HepG2 (cell line): ENCODE measurements around the gene TMEM87B. TPM values are rescaled to one million over a fixed set of nuclear protein-coding genes. Genes with fewer than 3 reads are reported as not detected.
A peak's percentile ranks its signal among the peaks of the same experiment; 100 is the strongest.

Experiments
- ATAC-seq: fragments of 200-7000 bp; cut with Tn5 transposase; 3 replicates; pipeline ENCODE4 v1.9.1; 2020; ENCODE audit warnings: mild to moderate bottlenecking, moderate library complexity
- BruUV-seq: library from RNA; stranded (reverse); fragments of 400-500 nt; replicated peaks from 2 replicates; lab custom pipeline; 2021; lab: Mats Ljungman, UMichigan
- CTCF ChIA-PET: fragments of 300-600 bp; formaldehyde crosslinking; extraction: SDS; loops from one replicate; lab custom pipeline; 2021; ENCODE audit warnings: low total read pairs, inconsistent platforms, low intra/inter-chr PET ratio; lab: Yijun Ruan, JAX
- POLR2A ChIA-PET: fragments of 350-600 bp; sonication (Branson Sonifier 250); formaldehyde crosslinking; loops from one replicate; lab custom pipeline; 2020; ENCODE audit warnings: antibody characterized with exemption, inconsistent platforms; lab: Yijun Ruan, JAX
- DNase-seq: peaks from one replicate; pipeline ENCODE4 v3.0.0-alpha.2; 2015; ENCODE audit warnings: low spot score
- FAIRE-seq: peaks from 3 replicates; lab custom pipeline; 2011; peaks lifted over from hg19 to GRCh38; lab: Jason Lieb, UNC
- H2AFZ ChIP-seq: one replicate; pipeline ENCODE4 v1.6.1; 2011; ENCODE audit warnings: low read length, inconsistent platforms
- H3K27ac ChIP-seq: fragments of 300-600 bp; 3 replicates; pipeline ENCODE4 v1.8.0; 2011; ENCODE audit warnings: mixed run types, mild to moderate bottlenecking, mixed read lengths, low read length, inconsistent platforms; ENCODE audit not compliant: insufficient read depth; ENCODE audit errors: extremely low read length
- H3K27me3 ChIP-seq, 2 experiments: fragments of 200-600 bp in 1 of 2; 2 replicates in 1 of 2; 3 replicates in 1 of 2; pipeline versions ENCODE4 v1.6.0 to v1.8.0; 2011; ENCODE audit warnings: low read length in 2 of 2, mild to moderate bottlenecking in 2 of 2, moderate library complexity in 2 of 2, inconsistent platforms in 1 of 2; ENCODE audit not compliant: insufficient read depth in 2 of 2, control insufficient read depth in 1 of 2
- H3K36me3 ChIP-seq, 2 experiments: fragments of 200-600 bp in 1 of 2; replicated peaks in 1 of 2; 2 replicates in 1 of 2; 3 replicates in 1 of 2; pipeline versions ENCODE4 v1.5.1 to v1.8.0; 2011; ENCODE audit warnings: low read length in 2 of 2, inconsistent platforms in 1 of 2; ENCODE audit not compliant: insufficient read depth in 2 of 2, control insufficient read depth in 1 of 2
- H3K4me1 ChIP-seq: 2 replicates; pipeline ENCODE4 v1.5.1; 2012; ENCODE audit warnings: low read length, inconsistent platforms; ENCODE audit not compliant: insufficient read depth
- H3K4me2 ChIP-seq: 2 replicates; pipeline ENCODE4 v1.6.0; 2011; ENCODE audit warnings: low read depth, low read length, inconsistent platforms
- H3K4me3 ChIP-seq, 3 experiments: fragments of 200-600 bp in 1 of 3; sonication (generic), shearing (Covaris generic) in 1 of 3; replicated peaks in 1 of 3; 2 replicates each; pipeline ENCODE4 v1.5.1; 2011 to 2016; ENCODE audit warnings: low read length in 3 of 3, inconsistent platforms in 2 of 3, low read depth in 2 of 3, mild to moderate bottlenecking in 2 of 3, control low read depth in 1 of 3, mixed read lengths in 1 of 3; ENCODE audit not compliant: insufficient read depth in 1 of 3
- H3K79me2 ChIP-seq: one replicate; pipeline ENCODE4 v1.6.1; 2011; ENCODE audit warnings: low read length, inconsistent platforms; ENCODE audit not compliant: insufficient read depth
- H3K9ac ChIP-seq: 2 replicates; pipeline ENCODE4 v1.6.0; 2011; ENCODE audit warnings: mild to moderate bottlenecking, low read depth, low read length, inconsistent platforms; ENCODE audit not compliant: insufficient read depth
- H3K9me3 ChIP-seq: 2 replicates; pipeline ENCODE4 v1.5.1; 2012; ENCODE audit warnings: mild to moderate bottlenecking, low read length
- H4K20me1 ChIP-seq: 2 replicates; pipeline ENCODE4 v1.6.0; 2011; ENCODE audit warnings: inconsistent platforms, mild to moderate bottlenecking, low read length, moderate library complexity; ENCODE audit not compliant: insufficient read depth
- AKNA ChIP-seq: sonication (generic); formaldehyde crosslinking; IDR thresholded peaks from 2 replicates; pipeline ENCODE4 v1.4.0; 2020; ENCODE audit warnings: missing genetic modification reagents, borderline replicate concordance
- DDIT3 ChIP-seq: sonication (generic); formaldehyde crosslinking; IDR thresholded peaks from 2 replicates; pipeline ENCODE4 v1.4.0; 2020; ENCODE audit warnings: mild to moderate bottlenecking, missing genetic modification reagents
- ELK4 ChIP-seq: sonication (generic); formaldehyde crosslinking; IDR thresholded peaks from 2 replicates; pipeline ENCODE4 v1.9.0; 2021; ENCODE audit warnings: missing genetic modification reagents, borderline replicate concordance
- HDAC2 ChIP-seq: sonication (generic); formaldehyde crosslinking; IDR thresholded peaks from 2 replicates; pipeline ENCODE4 v1.4.0; 2020; ENCODE audit warnings: missing genetic modification reagents
- HOMEZ ChIP-seq: IDR thresholded peaks from 2 replicates; pipeline ENCODE4 v1.6.1; 2016; ENCODE audit warnings: low read depth
- MIER2 ChIP-seq: IDR thresholded peaks from 2 replicates; pipeline ENCODE4 v1.6.1; 2016; ENCODE audit warnings: missing biosample characterization, missing genetic modification reagents
- SPEN ChIP-seq: sonication (generic); formaldehyde crosslinking; IDR thresholded peaks from 2 replicates; pipeline ENCODE4 v1.5.1; 2020; ENCODE audit warnings: low read depth, mild to moderate bottlenecking, missing genetic modification reagents
- ZBTB33 ChIP-seq: sonication (generic); formaldehyde crosslinking; IDR thresholded peaks from 2 replicates; pipeline ENCODE4 v1.4.0; 2020; ENCODE audit warnings: missing genetic modification reagents
- ZMYM4 ChIP-seq: sonication (generic); formaldehyde crosslinking; IDR thresholded peaks from 2 replicates; pipeline ENCODE4 v1.8.1; 2023; ENCODE audit warnings: mild to moderate bottlenecking, missing genetic modification reagents
- ZNF777 ChIP-seq: sonication (generic); formaldehyde crosslinking; IDR thresholded peaks from 2 replicates; pipeline ENCODE4 v1.4.0; 2020; ENCODE audit warnings: missing genetic modification reagents
- ZNF782 ChIP-seq: sonication (generic); formaldehyde crosslinking; IDR thresholded peaks from 2 replicates; pipeline ENCODE4 v1.4.0; 2020; ENCODE audit warnings: missing genetic modification reagents, mild to moderate bottlenecking, borderline replicate concordance
- WGBS: methylation state at CpG from one replicate; pipeline ENCODE4 v1.1.6; 2017; ENCODE audit warnings: low lambda C conversion rate; 5-methylcytosine and 5-hydroxymethylcytosine counted together
- in situ Hi-C: cut with HindIII; loops from 2 replicates; pipeline ENCODE4 v1.10.0; 2017; ENCODE audit warnings: low pct_unique_long_range_greater_than_20kb; ENCODE audit not compliant: extremely low pct_ligation_motif_present
- intact Hi-C: fragments of 100-400 bp; cut with micrococcal nuclease; formaldehyde crosslinking; loops from one replicate; pipeline ENCODE4 v1.10.0; 2022; ENCODE audit not compliant: unreplicated experiment
- polyA plus RNA-seq, 8 experiments: library from polyadenylated mRNA; depleted of rRNA in 3 of 8; stranded (reverse) in 7 of 8; unstranded in 1 of 8; fragments of >200 nt; fragmentation: Illumina TruSeq in 4 of 8; extraction: Trizol in 4 of 8; gene quantifications; 2 replicates each; pipeline versions ENCODE4 v1.2.1 to v1.2.3, GENCODE V29; 2011 to 2016; ENCODE audit warnings: low read depth in 4 of 8, missing spikeins in 1 of 8, mixed read lengths in 1 of 8; ENCODE audit not compliant: insufficient read depth in 1 of 8
- total RNA-seq, 5 experiments: library from RNA; depleted of rRNA; stranded (reverse); fragments of >200 nt; fragmentation: Illumina TruSeq; extraction: Trizol; gene quantifications; 2 replicates each; pipeline ENCODE4 v1.2.3, GENCODE V29; 2016; ENCODE audit warnings: low read depth in 1 of 5

The TMEM87B gene
- total and polyA plus RNA-seq, 2 of the 13 experiments (the other 11 are each of a cell fraction or from before 2014, with no cell fraction given), result 15.1 to 16.2 TPM

- H3K9me3 ChIP-seq, result no peaks in the 10 kb centered on the region
- peak overlapping the region; percentile 99 for H3K4me2 ChIP-seq
- H2AFZ ChIP-seq, result peak overlapping the region; percentile 85
- H3K4me3 ChIP-seq, result peak overlapping the region; percentile 74 to 97 (median 92)
- H3K9ac ChIP-seq, result peak overlapping the region; percentile 75
- peaks cover 43% of the 10 kb centered on the region for H3K4me1 ChIP-seq
- POLR2A ChIA-PET, result interaction anchor here (0.6 to 4.0 kb wide), 20 partner anchors 9 to 933 kb away, joined by 3 to 29 read pairs (median 4); partner anchors contain the start of genes ANAPC1, BCL2L11, CHCHD5 and FBLN7
- peak overlapping the region; percentile 81 for H3K27ac ChIP-seq
- intact Hi-C loops (no loop called here), in situ Hi-C loops (loop anchor here (5.0 kb wide), 1 partner anchor 157 kb away; the partner anchor contains the start of gene MERTK)
- no peaks in the 10 kb centered on the region for H3K36me3 ChIP-seq
- no peaks in the 10 kb centered on the region for H4K20me1 ChIP-seq
- H3K27me3 ChIP-seq, result no peaks in the 10 kb centered on the region; a peak in 1 of 5 replicates
- peaks cover 19% of the 10 kb centered on the region for H3K79me2 ChIP-seq
- CTCF ChIA-PET, result no interaction called here
- 1% methylated on average over 60 of the region's 62 CpGs for WGBS
- peak; percentile 75 for ATAC-seq
- no TSS peak for BruUV-seq
- peak; percentile 94 for DNase-seq
- peak; percentile 64 for FAIRE-seq
- TF ChIP-seq AKNA (CRISPR knock-in tag) (no peak), ZNF777 (CRISPR knock-in tag) (no peak), ZNF782 (CRISPR knock-in tag) (no peak; the same call in 1 of the 2 replicates), SPEN (CRISPR knock-in tag) (peak; percentile 41; the same call in 1 of the 2 replicates), HDAC2 (0 out of 2 replicates have a peak, but pooled peaks have one; percentile 39), DDIT3 (CRISPR knock-in tag) (no peak), MIER2 (CRISPR knock-in tag) (no peak), HOMEZ (CRISPR knock-in tag) (peak; percentile 54; the same call in 1 of the 2 replicates), ELK4 (CRISPR knock-in tag) (no peak), ZBTB33 (CRISPR knock-in tag) (no peak), ZMYM4 (CRISPR knock-in tag) (no peak; the same call in none of the 2 replicates)
Observed at GRCh38 chr2:112053917-112054846, 887 bp upstream of the TMEM87B start.
